ENCODE measurements around the gene PAPPA. TPM values are rescaled to one million over a fixed set of nuclear protein-coding genes. Genes with fewer than 3 reads are reported as not detected.

The PAPPA gene
- total RNA-seq, 1 experiment from 2014 or later: 0.05 TPM

DNA sequence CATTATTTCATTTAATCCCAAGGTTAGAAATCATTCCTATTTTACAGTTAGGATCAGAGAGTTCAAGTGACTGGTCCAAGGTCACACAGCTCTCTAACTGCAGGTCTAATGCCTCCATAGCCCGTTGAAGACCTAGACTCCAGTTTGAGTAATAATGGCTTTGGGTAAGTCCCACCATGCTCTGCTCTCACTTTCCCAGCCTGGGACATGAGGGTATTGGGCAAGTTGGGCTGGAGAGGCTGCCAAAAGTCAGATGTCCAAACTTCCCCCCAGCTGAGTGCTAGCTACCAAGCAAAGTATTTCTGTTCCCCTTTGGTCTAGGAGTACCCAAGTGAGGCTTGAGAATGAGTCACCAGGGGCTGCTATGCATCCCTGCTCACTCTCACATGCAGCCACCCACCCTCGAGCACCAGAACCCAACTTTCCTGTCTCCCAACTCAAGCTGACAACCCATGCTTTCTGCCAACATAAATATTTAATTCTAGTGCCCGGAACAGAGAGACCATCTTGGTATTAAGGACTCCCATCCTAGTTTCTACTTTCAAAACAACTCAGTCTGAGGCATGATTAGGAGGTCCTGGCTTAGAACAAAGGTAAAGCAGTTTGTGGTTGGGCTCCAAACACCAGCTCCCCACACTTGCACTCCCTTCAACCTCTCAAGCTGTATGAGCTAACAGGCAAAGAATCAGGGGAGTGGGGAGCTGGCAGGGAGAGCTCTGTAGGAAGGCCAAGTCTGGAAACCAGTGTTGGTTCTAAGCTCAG lies 297.0 kb downstream of the PAPPA start:
- ChIA-PET POLR2A (no interaction called here), RAD21 (ENCODE audit: low non-redundant PET in 1 of 2, low total read pairs in 2 of 2, uncharacterized antibody in 2 of 2, unreplicated experiment in 2 of 2) (no interaction called here), CTCF (no interaction called here)
- no peaks in the 10 kb centered on the region for H3K36me3 ChIP-seq (ENCODE audit: control insufficient read depth in 1 of 2, insufficient read depth in 2 of 2, low read length in 2 of 2)
- H3K9me3 ChIP-seq (ENCODE audit: control insufficient read depth in 1 of 2, insufficient read depth in 1 of 2, low read depth in 1 of 2, low read length in 2 of 2): no peaks in the 10 kb centered on the region
- no peaks in the 10 kb centered on the region for H3K9me2 ChIP-seq (ENCODE audit: insufficient read depth)
- H3K27me3 ChIP-seq (ENCODE audit: insufficient read depth, low read length): no peaks in the 10 kb centered on the region
- intact Hi-C loops (cut with micrococcal nuclease): no loop called here
- no peak overlapping the region for H3K27ac ChIP-seq (ENCODE audit: low read depth, low read length)
- no peak overlapping the region for H3K4me3 ChIP-seq (replicated peaks in 1 of 2; ENCODE audit: low read depth in 1 of 2, low read length in 2 of 2)
- no TSS peak for BruUV-seq (replicated peaks)
- H3K4me1 ChIP-seq (ENCODE audit: control insufficient read depth in 1 of 2, insufficient read depth in 2 of 2, low read length in 2 of 2): no peaks in the 10 kb centered on the region
- DNase-seq (ENCODE audit: low read depth, low spot score): no peak
- no peaks in the 10 kb centered on the region for H4K20me1 ChIP-seq (ENCODE audit: insufficient read depth)
- H3K4me2 ChIP-seq (ENCODE audit: low read length): no peak overlapping the region
- H2AFZ ChIP-seq (ENCODE audit: low read depth, low read length, poor library complexity, severe bottlenecking): no peak overlapping the region
- TF ChIP-seq CEBPB (IDR thresholded peaks at IDR 0.05; ENCODE audit: low read depth) (no peak), SIN3A (IDR thresholded peaks at IDR 0.05; ENCODE audit: low read depth) (no peak), ELF1 (IDR thresholded peaks at IDR 0.05; ENCODE audit: borderline replicate concordance, low read depth) (no peak), RAD21 (IDR thresholded peaks at IDR 0.05; ENCODE audit: low read depth) (no peak), YY1 (IDR thresholded peaks at IDR 0.05; ENCODE audit: extremely low read depth, insufficient replicate concordance, low read depth, low read length) (no peak), POLR2A (IDR thresholded peaks at IDR 0.05; ENCODE audit: borderline replicate concordance, extremely low read depth, insufficient read depth, insufficient read length) (no peak), TCF7L2 (IDR thresholded peaks at IDR 0.05; ENCODE audit: borderline replicate concordance, extremely low read depth, insufficient read depth, insufficient read length) (no peak)
- TF ChIP-seq, protein P1, sequence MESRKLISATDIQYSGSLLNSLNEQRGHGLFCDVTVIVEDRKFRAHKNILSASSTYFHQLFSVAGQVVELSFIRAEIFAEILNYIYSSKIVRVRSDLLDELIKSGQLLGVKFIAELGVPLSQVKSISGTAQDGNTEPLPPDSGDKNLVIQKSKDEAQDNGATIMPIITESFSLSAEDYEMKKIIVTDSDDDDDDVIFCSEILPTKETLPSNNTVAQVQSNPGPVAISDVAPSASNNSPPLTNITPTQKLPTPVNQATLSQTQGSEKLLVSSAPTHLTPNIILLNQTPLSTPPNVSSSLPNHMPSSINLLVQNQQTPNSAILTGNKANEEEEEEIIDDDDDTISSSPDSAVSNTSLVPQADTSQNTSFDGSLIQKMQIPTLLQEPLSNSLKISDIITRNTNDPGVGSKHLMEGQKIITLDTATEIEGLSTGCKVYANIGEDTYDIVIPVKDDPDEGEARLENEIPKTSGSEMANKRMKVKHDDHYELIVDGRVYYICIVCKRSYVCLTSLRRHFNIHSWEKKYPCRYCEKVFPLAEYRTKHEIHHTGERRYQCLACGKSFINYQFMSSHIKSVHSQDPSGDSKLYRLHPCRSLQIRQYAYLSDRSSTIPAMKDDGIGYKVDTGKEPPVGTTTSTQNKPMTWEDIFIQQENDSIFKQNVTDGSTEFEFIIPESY (IDR thresholded peaks at IDR 0.05; ENCODE audit: extremely low read depth, insufficient replicate concordance, low read length): no peak
- TF ChIP-seq, protein P2, sequence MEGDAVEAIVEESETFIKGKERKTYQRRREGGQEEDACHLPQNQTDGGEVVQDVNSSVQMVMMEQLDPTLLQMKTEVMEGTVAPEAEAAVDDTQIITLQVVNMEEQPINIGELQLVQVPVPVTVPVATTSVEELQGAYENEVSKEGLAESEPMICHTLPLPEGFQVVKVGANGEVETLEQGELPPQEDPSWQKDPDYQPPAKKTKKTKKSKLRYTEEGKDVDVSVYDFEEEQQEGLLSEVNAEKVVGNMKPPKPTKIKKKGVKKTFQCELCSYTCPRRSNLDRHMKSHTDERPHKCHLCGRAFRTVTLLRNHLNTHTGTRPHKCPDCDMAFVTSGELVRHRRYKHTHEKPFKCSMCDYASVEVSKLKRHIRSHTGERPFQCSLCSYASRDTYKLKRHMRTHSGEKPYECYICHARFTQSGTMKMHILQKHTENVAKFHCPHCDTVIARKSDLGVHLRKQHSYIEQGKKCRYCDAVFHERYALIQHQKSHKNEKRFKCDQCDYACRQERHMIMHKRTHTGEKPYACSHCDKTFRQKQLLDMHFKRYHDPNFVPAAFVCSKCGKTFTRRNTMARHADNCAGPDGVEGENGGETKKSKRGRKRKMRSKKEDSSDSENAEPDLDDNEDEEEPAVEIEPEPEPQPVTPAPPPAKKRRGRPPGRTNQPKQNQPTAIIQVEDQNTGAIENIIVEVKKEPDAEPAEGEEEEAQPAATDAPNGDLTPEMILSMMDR (IDR thresholded peaks at IDR 0.05 in 2 of 3, conservative IDR thresholded peaks at IDR 0.05 in 1 of 3; ENCODE audit: borderline replicate concordance in 1 of 3, insufficient read depth in 1 of 3, low read depth in 2 of 3, low read length in 2 of 3): no peak
- H3K79me2 ChIP-seq (ENCODE audit: insufficient read depth, low read length): no peaks in the 10 kb centered on the region
- ATAC-seq: no peak
- H3K9ac ChIP-seq (ENCODE audit: low read length): no peak overlapping the region
